K562 (cell line): ENCODE data around the gene ATP5F1D. TPM values are rescaled to one million over a fixed set of nuclear protein-coding genes. Genes with fewer than 3 reads are reported as not detected.
A peak's percentile ranks its signal among the peaks of the same experiment; 100 is the strongest.

Source experiments
- CBFA2T2 ChIP-seq: fragments of 450-650 bp; conservative IDR thresholded peaks from 2 replicates; pipeline ENCODE4 v1.6.1; 2017; ENCODE audit warnings: mild to moderate bottlenecking
- CBX3 ChIP-seq, 2 experiments: IDR thresholded peaks; 1 replicate in 1 of 2; 2 replicates in 1 of 2; pipeline ENCODE4 v1.6.1; 2012; ENCODE audit warnings: inconsistent platforms in 2 of 2, low read length in 2 of 2, borderline replicate concordance in 1 of 2, control low read depth in 1 of 2
- CHD1 ChIP-seq: fragments of 200-600 bp; sonication (generic); IDR thresholded peaks from one replicate; pipeline ENCODE4 v1.6.1; 2012; ENCODE audit warnings: mild to moderate bottlenecking, moderate library complexity, low read length, inconsistent platforms
- DMBX1 ChIP-seq: fragments of 250-450 bp; sonication (Bioruptor Pico); IDR thresholded peaks from 2 replicates; pipeline ENCODE4 v1.8.0; 2022; ENCODE audit warnings: inconsistent platforms, mild to moderate bottlenecking, moderate library complexity, borderline replicate concordance
- ELF1 ChIP-seq: fragments of 200-800 bp; sonication (Bioruptor generic); IDR thresholded peaks from 2 replicates; pipeline ENCODE4 v1.6.1; 2016; ENCODE audit warnings: missing genetic modification characterization, missing compliant biosample characterization
- FUS ChIP-seq: fragments of 200-400 bp; formaldehyde crosslinking; optimal IDR thresholded peaks from 2 replicates; pipeline ENCODE3; 2017; ENCODE audit warnings: low read depth, low read length
- HMG20A ChIP-seq: fragments of 450-650 bp; formaldehyde crosslinking; conservative IDR thresholded peaks from 2 replicates; pipeline ENCODE4 v1.4.0; 2020; ENCODE audit warnings: mild to moderate bottlenecking, mixed read lengths
- KDM5B ChIP-seq: fragments of 200-600 bp; sonication (generic); IDR thresholded peaks from 2 replicates; pipeline ENCODE4 v1.6.1; 2012; ENCODE audit warnings: low read depth, mild to moderate bottlenecking, moderate library complexity, low read length, control low read depth, inconsistent platforms; ENCODE audit not compliant: insufficient replicate concordance
- MAX ChIP-seq: sonication (generic); formaldehyde crosslinking; IDR thresholded peaks from 2 replicates; pipeline ENCODE4 v1.9.0; 2022; ENCODE audit warnings: mild to moderate bottlenecking, missing genetic modification reagents
- MAZ ChIP-seq, 2 experiments: fragments of 450-650 bp in 1 of 2; sonication (generic) in 1 of 2; formaldehyde crosslinking; IDR thresholded peaks in 1 of 2; conservative IDR thresholded peaks in 1 of 2; 2 replicates each; pipeline versions ENCODE4 v1.4.0 to v1.5.0; 2020; ENCODE audit warnings: mild to moderate bottlenecking in 1 of 2, missing genetic modification reagents in 1 of 2
- MYNN ChIP-seq, 2 experiments: sonication (generic); formaldehyde crosslinking in 1 of 2; IDR thresholded peaks; 2 replicates each; pipeline versions ENCODE4 v1.5.0 to v1.6.1; 2016 to 2020; ENCODE audit warnings: antibody characterized with exemption in 1 of 2, missing genetic modification reagents in 1 of 2
- NONO ChIP-seq, 2 experiments: fragments of 200-400 bp in 1 of 2; fragments of 450-650 bp in 1 of 2; formaldehyde crosslinking in 1 of 2; IDR thresholded peaks; 2 replicates each; pipeline ENCODE4 v1.6.1; 2017; ENCODE audit warnings: low read depth in 2 of 2, mild to moderate bottlenecking in 2 of 2, moderate library complexity in 2 of 2, low read length in 1 of 2
- PTTG1 ChIP-seq: fragments of 450-650 bp; IDR thresholded peaks from 2 replicates; pipeline ENCODE4 v1.6.1; 2016; ENCODE audit warnings: low read depth, mild to moderate bottlenecking, missing genetic modification characterization, missing compliant biosample characterization
- SMAD1 ChIP-seq: fragments of 150-350 bp; IDR thresholded peaks from 2 replicates; pipeline ENCODE4 v1.6.1; 2014; ENCODE audit warnings: low read length, low read depth; ENCODE audit not compliant: partially characterized antibody
- TCF7 ChIP-seq: sonication (generic); IDR thresholded peaks from 2 replicates; pipeline ENCODE4 v1.6.1; 2016; ENCODE audit warnings: antibody characterized with exemption, borderline replicate concordance
- UBTF ChIP-seq, 2 experiments: IDR thresholded peaks; 2 replicates each; pipeline ENCODE4 v1.6.1; 2012; ENCODE audit warnings: improper control_type of control experiment in 2 of 2, low read depth in 2 of 2, low read length in 2 of 2, borderline replicate concordance in 1 of 2
- VEZF1 ChIP-seq: fragments of 200-800 bp; sonication (Bioruptor generic); IDR thresholded peaks from 2 replicates; pipeline ENCODE4 v1.6.1; 2017; ENCODE audit warnings: missing genetic modification characterization, missing compliant biosample characterization
- ZFX ChIP-seq: sonication (generic); formaldehyde crosslinking; IDR thresholded peaks from 2 replicates; pipeline ENCODE4 v1.8.0; 2022; ENCODE audit warnings: mild to moderate bottlenecking, missing genetic modification reagents, moderate library complexity
- ZNF12 ChIP-seq: sonication (generic); formaldehyde crosslinking; IDR thresholded peaks from 2 replicates; pipeline ENCODE4 v1.4.0; 2020; ENCODE audit warnings: mild to moderate bottlenecking, missing genetic modification reagents
- ZNF311 ChIP-seq: fragments of 250-450 bp; sonication (Bioruptor Pico); IDR thresholded peaks from 2 replicates; pipeline ENCODE4 v1.4.0; 2020; ENCODE audit warnings: mild to moderate bottlenecking, moderate library complexity
- ZNF583 ChIP-seq: fragments of 250-450 bp; sonication (Bioruptor Pico); IDR thresholded peaks from 2 replicates; pipeline ENCODE4 v1.4.0; 2020
- ZNF740 ChIP-seq, 3 experiments: fragments of 200-800 bp in 1 of 3; sonication (Bioruptor generic) in 1 of 3; sonication (generic) in 1 of 3; formaldehyde crosslinking in 1 of 3; IDR thresholded peaks; 2 replicates each; pipeline versions ENCODE4 v1.6.1 to v1.8.0; 2016 to 2022; ENCODE audit warnings: mild to moderate bottlenecking in 2 of 3, missing compliant biosample characterization in 2 of 3, missing genetic modification characterization in 2 of 3, missing genetic modification reagents in 1 of 3
- polyA plus RNA-seq, 8 experiments: library from polyadenylated mRNA; depleted of rRNA in 4 of 8; stranded (reverse) in 5 of 8; unstranded in 3 of 8; fragments of >200 nt; fragmentation: Nextera tagmentation in 2 of 8; fragmentation: Illumina TruSeq in 1 of 8; extraction: Ambion mirVana in 2 of 8; extraction: Trizol in 1 of 8; gene quantifications; 2 replicates each; pipeline versions ENCODE4 v1.2.1 to v1.2.3, GENCODE V29; 2011 to 2014; ENCODE audit warnings: inconsistent platforms in 1 of 8, missing spikeins in 1 of 8
- total RNA-seq, 7 experiments: library from RNA; depleted of rRNA in 6 of 7; stranded (reverse); fragments of >200 nt in 6 of 7; fragmentation: Illumina TruSeq in 2 of 7; extraction: Trizol in 2 of 7; gene quantifications; 2 replicates each; pipeline versions ENCODE4 v1.2.1 to v1.2.3, GENCODE V29; 2011 to 2021; ENCODE audit warnings: low replicate concordance in 1 of 7

ATP5F1D gene
- total and polyA plus RNA-seq, 9 of the 15 experiments (the other 6 are each of a cell fraction or from before 2014, with no cell fraction given) = 3.9 to 409 (median 36.8) TPM

- TF ChIP-seq ZNF740 (CRISPR knock-in tag; IDR thresholded peaks at IDR 0.05) = peak; percentile 96
- TF ChIP-seq ZNF740 (tag; IDR thresholded peaks at IDR 0.05) = peak in 1 of 2 experiments; percentile 84; a peak in 2 of 4 replicates
- no peak for TF ChIP-seq ZNF583
- no peak for TF ChIP-seq MAX (CRISPR knock-in tag)
- no peak for TF ChIP-seq TCF7
- TF ChIP-seq ZNF12 = 0 out of 2 replicates have a peak, but pooled peaks have one; percentile 12
- TF ChIP-seq ELF1 (tag) = no peak
- peak; percentile 16 for TF ChIP-seq SMAD1
- peak in 1 of 2 experiments; percentile 23; a peak in 1 of 4 replicates for TF ChIP-seq UBTF (IDR thresholded peaks at IDR 0.05; ENCODE audit: borderline replicate concordance in 1 of 2, low read depth in 2 of 2, low read length in 2 of 2)
- no peak for TF ChIP-seq FUS
- TF ChIP-seq MAZ (CRISPR knock-in tag; conservative IDR thresholded peaks at IDR 0.05 in 1 of 2, IDR thresholded peaks at IDR 0.05 in 1 of 2) = peak; percentile 82 to 85; a peak in 3 of 4 replicates
- no peak for TF ChIP-seq NONO (IDR thresholded peaks at IDR 0.05; ENCODE audit: low read depth in 2 of 2, low read length in 1 of 2)
- TF ChIP-seq CBX3 (IDR thresholded peaks at IDR 0.05; ENCODE audit: borderline replicate concordance in 1 of 2, low read length in 2 of 2) = no peak
- no peak for TF ChIP-seq HMG20A (CRISPR knock-in tag)
- TF ChIP-seq ZFX = no peak
- no peak for TF ChIP-seq ZNF311 (CRISPR knock-in tag)
- TF ChIP-seq CBFA2T2 = no peak
- peak; percentile 24 for TF ChIP-seq CHD1
- peak; percentile 67; the same call in 1 of the 2 replicates for TF ChIP-seq DMBX1 (CRISPR knock-in tag)
- no peak for TF ChIP-seq KDM5B
- TF ChIP-seq PTTG1 = no peak
- TF ChIP-seq MYNN (IDR thresholded peaks at IDR 0.05) = peak; percentile 26; the same call in 1 of the 2 replicates
- TF ChIP-seq MYNN (CRISPR knock-in tag; IDR thresholded peaks at IDR 0.05) = no peak
- peak; percentile 95 for TF ChIP-seq VEZF1
Observed at GRCh38 chr19:1252821-1253513, 11.4 kb downstream of the ATP5F1D start (continued).
